Fibroblast of lung (primary cell): Measurements from ENCODE around the gene MRPS27. TPM values are rescaled to one million over a fixed set of nuclear protein-coding genes. Genes with fewer than 3 reads are reported as not detected.
A peak's percentile ranks its signal among the peaks of the same experiment; 100 is the strongest.

ENCODE experiments used
- DNase-seq, 2 donors: peaks; one replicate each; pipeline versions ENCODE4 v3.0.0 to v3.0.0-alpha.2; 2010; ENCODE audit warnings: low read depth in 2 of 2
- H2AFZ ChIP-seq: 2 replicates; pipeline ENCODE4 v1.5.1; 2012; ENCODE audit warnings: low read length, control low read depth, inconsistent platforms
- H3K27ac ChIP-seq: 2 replicates; pipeline ENCODE4 v1.5.1; 2011; ENCODE audit warnings: low read length, control low read depth; ENCODE audit not compliant: insufficient read depth
- H3K27me3 ChIP-seq: 2 replicates; pipeline ENCODE4 v1.5.1; 2011; ENCODE audit warnings: mild to moderate bottlenecking, low read length; ENCODE audit not compliant: control insufficient read depth, insufficient read depth
- H3K36me3 ChIP-seq: 2 replicates; pipeline ENCODE4 v1.5.1; 2011; ENCODE audit warnings: low read length; ENCODE audit not compliant: control insufficient read depth, insufficient read depth
- H3K4me1 ChIP-seq: 2 replicates; pipeline ENCODE4 v1.5.1; 2011; ENCODE audit warnings: low read length; ENCODE audit not compliant: control insufficient read depth, insufficient read depth; ENCODE audit errors: extremely low read depth
- H3K4me2 ChIP-seq: 2 replicates; pipeline ENCODE4 v1.5.1; 2011; ENCODE audit warnings: low read length, control low read depth; ENCODE audit not compliant: insufficient read depth; ENCODE audit errors: extremely low read depth
- H3K4me3 ChIP-seq, 4 experiments: fragments of 200-600 bp in 1 of 4; sonication (generic) in 1 of 4; replicated peaks in 1 of 4; 2 replicates each; pipeline ENCODE4 v1.5.1; 2011 to 2016; ENCODE audit warnings: low read length in 4 of 4, low read depth in 3 of 4, mild to moderate bottlenecking in 3 of 4, control low read depth in 2 of 4, inconsistent platforms in 1 of 4, mixed read lengths in 1 of 4; ENCODE audit not compliant: insufficient read depth in 1 of 4; ENCODE audit errors: control extremely low read depth in 1 of 4
- H3K79me2 ChIP-seq: 2 replicates; pipeline ENCODE4 v1.5.1; 2012; ENCODE audit warnings: mild to moderate bottlenecking, low read length, inconsistent platforms; ENCODE audit not compliant: control insufficient read depth, insufficient read depth
- H3K9ac ChIP-seq: 2 replicates; pipeline ENCODE4 v1.5.1; 2011; ENCODE audit warnings: mild to moderate bottlenecking, low read length, control low read depth; ENCODE audit not compliant: insufficient read depth
- H3K9me3 ChIP-seq: 2 replicates; pipeline ENCODE4 v1.5.1; 2012; ENCODE audit warnings: low read depth, low read length; ENCODE audit not compliant: control insufficient read depth, insufficient read depth
- H4K20me1 ChIP-seq: 2 replicates; pipeline ENCODE4 v1.5.1; 2011; ENCODE audit warnings: low read length; ENCODE audit not compliant: control insufficient read depth, insufficient read depth; ENCODE audit errors: extremely low read depth
- CTCF ChIP-seq, 2 donors: IDR thresholded peaks in 1 of 2; conservative IDR thresholded peaks in 1 of 2; 1 replicate in 1 of 2; 2 replicates in 1 of 2; pipeline ENCODE4 v1.5.1; 2011 to 2012; ENCODE audit warnings: low read length in 2 of 2, control low read depth in 1 of 2, inconsistent platforms in 1 of 2, low read depth in 1 of 2, mild to moderate bottlenecking in 1 of 2
- EZH2 ChIP-seq: IDR thresholded peaks from 2 replicates; pipeline ENCODE4 v1.5.1; 2012; ENCODE audit warnings: low read length, control low read depth, mild to moderate bottlenecking; ENCODE audit errors: missing control alignments
- polyA plus RNA-seq, 2 donors: library from polyadenylated mRNA; depleted of rRNA in 1 of 2; stranded (reverse) in 1 of 2; unstranded in 1 of 2; fragments of >200 nt; gene quantifications; 2 replicates each; pipeline ENCODE4 v1.2.1, GENCODE V29; 2011 to 2012; ENCODE audit warnings: missing spikeins in 1 of 2
- total RNA-seq: library from RNA; depleted of rRNA; stranded (reverse); fragments of >200 nt; gene quantifications from 2 replicates; pipeline ENCODE4 v1.2.1, GENCODE V29; 2014

Gene MRPS27
- total and polyA plus RNA-seq, 2 donors (not counting 1 experiment from before 2014, with no cell fraction given): 67.2 to 86.5 TPM

GRCh38 chr5:72225741-72226140 is 94.3 kb downstream of the MRPS27 start:
- no peak for TF ChIP-seq EZH2
- TF ChIP-seq CTCF (conservative IDR thresholded peaks at IDR 0.05 in 1 of 2, IDR thresholded peaks at IDR 0.05 in 1 of 2; ENCODE audit: low read depth in 1 of 2, low read length in 2 of 2): no peak
- no peak overlapping the region for H3K9ac ChIP-seq
- no peaks in the 10 kb centered on the region for H4K20me1 ChIP-seq
- no peaks in the 10 kb centered on the region for H3K9me3 ChIP-seq
- peaks cover 18% of the 10 kb centered on the region for H3K36me3 ChIP-seq
- H3K4me1 ChIP-seq: no peaks in the 10 kb centered on the region
- peak overlapping the region; percentile 34 for H3K27ac ChIP-seq
- H3K79me2 ChIP-seq: no peaks in the 10 kb centered on the region
- no peak for DNase-seq
- H3K4me3 ChIP-seq: no peak overlapping the region
- no peak overlapping the region for H2AFZ ChIP-seq
- no peaks in the 10 kb centered on the region for H3K27me3 ChIP-seq
- H3K4me2 ChIP-seq: no peak overlapping the region

GRCh38 chr5:72224946-72225463 is 95.0 kb downstream of the MRPS27 start:
- Histone ChIP-seq H3K27me3 (no peaks in the 10 kb centered on the region), H3K4me2 (no peak overlapping the region), H3K9ac (no peak overlapping the region), H3K9me3 (no peaks in the 10 kb centered on the region), H2AFZ (no peak overlapping the region), H3K36me3 (peaks cover 22% of the 10 kb centered on the region), H4K20me1 (no peaks in the 10 kb centered on the region), H3K27ac (peak overlapping the region; percentile 34), H3K79me2 (no peaks in the 10 kb centered on the region), H3K4me3 (no peak overlapping the region), H3K4me1 (no peaks in the 10 kb centered on the region)
- DNase-seq: peak in 1 of 2 donors; percentile 76
- TF ChIP-seq EZH2 (no peak), CTCF (conservative IDR thresholded peaks at IDR 0.05 in 1 of 2, IDR thresholded peaks at IDR 0.05 in 1 of 2; ENCODE audit: low read depth in 1 of 2, low read length in 2 of 2) (no peak)

- H3K79me2 ChIP-seq: no peaks in the 10 kb centered on the region
- no peak overlapping the region for H3K4me3 ChIP-seq
- H3K27ac ChIP-seq: no peak overlapping the region
- no peaks in the 10 kb centered on the region for H3K27me3 ChIP-seq
- H4K20me1 ChIP-seq: no peaks in the 10 kb centered on the region
- H3K9me3 ChIP-seq: no peaks in the 10 kb centered on the region
- no peak overlapping the region for H3K4me2 ChIP-seq
- H2AFZ ChIP-seq: no peak overlapping the region
- peaks cover 24% of the 10 kb centered on the region for H3K36me3 ChIP-seq
- TF ChIP-seq CTCF (conservative IDR thresholded peaks at IDR 0.05 in 1 of 2, IDR thresholded peaks at IDR 0.05 in 1 of 2; ENCODE audit: low read depth in 1 of 2, low read length in 2 of 2): no peak
- TF ChIP-seq EZH2: no peak
- H3K4me1 ChIP-seq: no peaks in the 10 kb centered on the region
- H3K9ac ChIP-seq: no peak overlapping the region
- no peak for DNase-seq
Observed at GRCh38 chr5:72223371-72223770, 96.7 kb downstream of the MRPS27 start.
